Measurements from ENCODE around the gene GTF2IRD1.

GTF2IRD1 gene

GRCh38 chr7:74518654-74519053, 64.9 kb downstream of the GTF2IRD1 start:
- no peak overlapping the region for H3K27ac Mint-ChIP-seq
- TF ChIP-seq CTCF (IDR thresholded peaks at IDR 0.05): no peak
- DNase-seq: no peak
- no peaks in the 10 kb centered on the region for H3K4me1 Mint-ChIP-seq
- peaks cover 17% of the 10 kb centered on the region for H3K9me3 Mint-ChIP-seq
- H3K4me3 Mint-ChIP-seq: no peak overlapping the region
- peaks cover 3% of the 10 kb centered on the region for H3K27me3 Mint-ChIP-seq (ENCODE audit: low read depth, poor library complexity)
- peaks cover 72% of the 10 kb centered on the region for H3K36me3 Mint-ChIP-seq (ENCODE audit: low read depth)

DNA sequence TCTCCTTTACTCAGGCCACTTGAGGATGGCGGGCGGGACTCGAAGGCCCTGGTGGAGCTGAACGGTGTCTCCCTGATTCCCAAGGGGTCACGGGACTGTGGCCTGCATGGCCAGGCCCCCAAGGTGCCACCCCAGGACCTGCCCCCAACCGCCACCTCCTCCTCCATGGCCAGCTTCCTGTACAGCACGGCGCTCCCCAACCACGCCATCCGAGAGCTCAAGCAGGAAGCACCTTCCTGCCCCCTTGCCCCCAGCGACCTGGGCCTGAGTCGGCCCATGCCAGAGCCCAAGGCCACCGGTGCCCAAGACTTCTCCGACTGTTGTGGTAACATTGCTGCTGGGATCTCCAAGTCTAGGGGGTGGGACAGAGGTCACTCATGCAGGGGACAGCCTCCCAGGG, 65.7 kb downstream of the GTF2IRD1 start:
- Mint-ChIP-seq H3K36me3 (ENCODE audit: low read depth) (peaks cover 78% of the 10 kb centered on the region), H3K4me1 (no peaks in the 10 kb centered on the region), H3K27ac (no peak overlapping the region), H3K27me3 (ENCODE audit: low read depth, poor library complexity) (peaks cover 3% of the 10 kb centered on the region), H3K4me3 (no peak overlapping the region), H3K9me3 (peaks cover 17% of the 10 kb centered on the region)
- TF ChIP-seq CTCF (IDR thresholded peaks at IDR 0.05): no peak
- no peak for DNase-seq

DNA sequence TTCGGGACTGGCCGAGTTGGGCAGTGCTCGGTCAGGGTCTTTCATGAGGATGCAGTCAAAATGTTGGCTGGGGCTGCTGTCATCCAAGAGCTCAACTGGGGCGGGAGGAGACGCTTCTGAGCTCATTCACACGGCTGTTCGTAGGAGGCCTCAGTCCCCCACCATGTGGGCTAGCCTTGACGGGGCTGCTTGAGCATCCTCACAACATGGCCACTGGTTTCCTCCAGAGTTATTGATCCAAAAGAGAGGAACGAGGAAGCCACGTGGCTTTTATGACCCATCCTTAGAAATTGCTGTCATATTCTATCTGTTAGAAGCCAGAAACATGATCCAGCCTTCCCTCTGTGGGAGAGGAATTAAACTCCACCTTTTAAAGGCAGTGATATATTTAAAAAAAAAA, 68.1 kb downstream of the GTF2IRD1 start:
- Mint-ChIP-seq H3K9me3 (peaks cover 17% of the 10 kb centered on the region), H3K4me3 (no peak overlapping the region), H3K27ac (no peak overlapping the region), H3K4me1 (no peaks in the 10 kb centered on the region), H3K27me3 (ENCODE audit: low read depth, poor library complexity) (peaks cover 3% of the 10 kb centered on the region), H3K36me3 (ENCODE audit: low read depth) (peaks cover 77% of the 10 kb centered on the region)
- no peak for TF ChIP-seq CTCF (IDR thresholded peaks at IDR 0.05)
- no peak for DNase-seq

DNA sequence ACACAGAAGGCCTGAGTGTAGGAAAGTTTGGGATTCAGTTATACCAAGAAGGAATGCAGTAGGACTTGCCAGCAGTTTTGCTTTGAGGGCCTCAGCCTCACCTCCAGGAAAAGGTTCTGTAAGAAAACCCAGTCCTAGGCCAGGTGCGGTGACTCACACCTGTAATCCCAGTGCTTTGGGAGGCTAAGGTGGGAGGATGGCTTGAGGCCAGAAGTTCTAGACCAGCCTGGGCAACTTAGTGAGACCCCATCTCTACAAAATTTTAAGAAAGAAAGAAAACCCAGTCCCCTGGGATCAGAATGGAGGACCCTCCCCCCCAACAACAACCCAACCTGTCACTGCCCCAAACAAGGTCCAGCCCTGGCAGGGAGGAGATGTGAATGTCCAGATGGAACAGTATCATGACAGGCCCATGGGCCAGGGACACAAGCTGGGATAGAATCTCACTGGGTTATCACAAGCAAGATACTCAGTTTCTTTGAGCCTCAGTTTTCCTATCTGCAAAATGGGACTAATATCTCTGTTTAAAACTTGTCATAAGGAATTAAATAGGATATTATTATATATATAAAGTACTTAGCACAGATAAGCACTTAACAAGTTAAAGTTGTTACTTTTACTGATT, 68.7 kb downstream of the GTF2IRD1 start:
- H3K9me3 Mint-ChIP-seq: peaks cover 17% of the 10 kb centered on the region
- H3K36me3 Mint-ChIP-seq (ENCODE audit: low read depth): peaks cover 74% of the 10 kb centered on the region
- no peaks in the 10 kb centered on the region for H3K4me1 Mint-ChIP-seq
- peaks cover 3% of the 10 kb centered on the region for H3K27me3 Mint-ChIP-seq (ENCODE audit: low read depth, poor library complexity)
- TF ChIP-seq CTCF (IDR thresholded peaks at IDR 0.05): no peak
- DNase-seq: no peak
- no peak overlapping the region for H3K4me3 Mint-ChIP-seq
- no peak overlapping the region for H3K27ac Mint-ChIP-seq

DNA sequence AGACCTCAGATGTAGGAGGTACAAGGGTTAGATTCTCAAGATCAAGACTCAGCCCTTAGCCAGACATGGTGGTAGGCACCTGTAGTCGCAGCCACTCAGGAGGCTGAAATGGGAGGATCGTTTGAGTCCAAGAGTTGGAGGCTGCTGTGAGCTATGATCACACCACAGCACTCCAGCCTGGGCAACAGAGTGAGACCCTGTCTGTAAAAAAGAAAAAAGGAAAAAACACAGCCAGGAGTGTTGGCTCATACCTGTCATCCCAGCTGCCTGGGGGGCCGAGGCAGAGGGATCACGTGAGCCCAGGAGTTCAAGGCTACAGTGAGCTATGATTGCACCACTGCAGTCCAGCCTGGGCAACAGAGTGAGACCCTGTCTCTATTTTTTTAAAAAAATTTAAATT, 69.3 kb downstream of the GTF2IRD1 start:
- Mint-ChIP-seq H3K4me3 (no peak overlapping the region), H3K27me3 (ENCODE audit: low read depth, poor library complexity) (peaks cover 3% of the 10 kb centered on the region), H3K36me3 (ENCODE audit: low read depth) (peaks cover 70% of the 10 kb centered on the region), H3K9me3 (peaks cover 17% of the 10 kb centered on the region), H3K27ac (no peak overlapping the region), H3K4me1 (no peaks in the 10 kb centered on the region)
- TF ChIP-seq CTCF (IDR thresholded peaks at IDR 0.05): no peak
- DNase-seq: no peak

DNA sequence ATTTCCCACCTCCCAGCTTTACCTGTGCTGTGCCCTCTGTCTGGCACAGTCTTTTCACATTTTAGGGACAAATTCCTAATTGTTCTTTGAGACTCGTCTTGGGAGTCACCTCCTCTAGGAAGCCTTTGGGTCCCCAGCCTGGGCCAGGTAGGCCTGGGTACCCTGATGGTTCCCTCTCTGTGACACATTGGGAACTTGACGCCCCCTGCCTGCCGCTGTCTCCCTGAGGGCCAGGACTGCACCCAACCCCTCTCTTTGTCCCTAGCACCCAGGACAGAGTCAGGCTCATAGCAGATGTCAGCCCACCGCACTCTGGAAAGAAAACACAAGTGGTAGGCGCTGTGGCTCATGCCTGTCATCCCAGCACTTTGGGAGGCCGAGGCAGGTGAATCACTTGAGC, 71.4 kb downstream of the GTF2IRD1 start:
- no peak for DNase-seq
- TF ChIP-seq CTCF (IDR thresholded peaks at IDR 0.05): no peak
- H3K27ac Mint-ChIP-seq: peak overlapping the region; percentile 90
- H3K36me3 Mint-ChIP-seq (ENCODE audit: low read depth): peaks cover 69% of the 10 kb centered on the region
- H3K4me1 Mint-ChIP-seq: no peaks in the 10 kb centered on the region
- no peak overlapping the region for H3K4me3 Mint-ChIP-seq
- H3K9me3 Mint-ChIP-seq: peaks cover 11% of the 10 kb centered on the region
- H3K27me3 Mint-ChIP-seq (ENCODE audit: low read depth, poor library complexity): peaks cover 3% of the 10 kb centered on the region

All from nephron progenitor cell (in vitro differentiated cells).